ENCODE measurements around the gene STOML1.

The STOML1 gene

GRCh38 chr15:73987681-73988444, 4.2 kb downstream of the STOML1 start:
- no peak for TF ChIP-seq CTCF (conservative IDR thresholded peaks at IDR 0.05; ENCODE audit: low read length)
- H3K4me3 ChIP-seq (ENCODE audit: low read length): no peak overlapping the region
- DNase-seq (ENCODE audit: low read depth): no peak

GRCh38 chr15:73987250-73987649, 4.8 kb downstream of the STOML1 start:
- no peak for DNase-seq (ENCODE audit: low read depth)
- H3K4me3 ChIP-seq (ENCODE audit: low read length): no peak overlapping the region
- TF ChIP-seq CTCF (conservative IDR thresholded peaks at IDR 0.05; ENCODE audit: low read length): no peak

GRCh38 chr15:73986776-73987056, 5.4 kb downstream of the STOML1 start:
- no peak overlapping the region for H3K4me3 ChIP-seq (ENCODE audit: low read length)
- no peak for TF ChIP-seq CTCF (conservative IDR thresholded peaks at IDR 0.05; ENCODE audit: low read length)

GRCh38 chr15:73986055-73986775, 5.9 kb downstream of the STOML1 start:
- TF ChIP-seq CTCF (conservative IDR thresholded peaks at IDR 0.05; ENCODE audit: low read length): no peak
- no peak for DNase-seq (ENCODE audit: low read depth)
- no peak overlapping the region for H3K4me3 ChIP-seq (ENCODE audit: low read length)

More at GRCh38 chr15:73986776-73987056, 5.4 kb downstream of the STOML1 start:
- DNase-seq (ENCODE audit: low read depth): no peak

- TF ChIP-seq CTCF (conservative IDR thresholded peaks at IDR 0.05; ENCODE audit: low read length): no peak
- no peak overlapping the region for H3K4me3 ChIP-seq (ENCODE audit: low read length)
- peak; percentile 74 for DNase-seq (ENCODE audit: low read depth)
These were observed 6.8 kb downstream of the STOML1 start for GRCh38 chr15:73985101-73985873.

GRCh38 chr15:73984208-73984979, 7.7 kb downstream of the STOML1 start:
- no peak for TF ChIP-seq CTCF (conservative IDR thresholded peaks at IDR 0.05; ENCODE audit: low read length)
- H3K4me3 ChIP-seq (ENCODE audit: low read length): no peak overlapping the region
- no peak for DNase-seq (ENCODE audit: low read depth)
